ENCODE data around the gene CEP95. TPM values are rescaled to one million over a fixed set of nuclear protein-coding genes. Genes with fewer than 3 reads are reported as not detected.
A peak's percentile ranks its signal among the peaks of the same experiment; 100 is the strongest.

Gene CEP95
- total and polyA plus RNA-seq, 2 of the 13 experiments (the other 11 are each of a cell fraction or from before 2014, with no cell fraction given) = 65.9 to 68.8 TPM

DNA sequence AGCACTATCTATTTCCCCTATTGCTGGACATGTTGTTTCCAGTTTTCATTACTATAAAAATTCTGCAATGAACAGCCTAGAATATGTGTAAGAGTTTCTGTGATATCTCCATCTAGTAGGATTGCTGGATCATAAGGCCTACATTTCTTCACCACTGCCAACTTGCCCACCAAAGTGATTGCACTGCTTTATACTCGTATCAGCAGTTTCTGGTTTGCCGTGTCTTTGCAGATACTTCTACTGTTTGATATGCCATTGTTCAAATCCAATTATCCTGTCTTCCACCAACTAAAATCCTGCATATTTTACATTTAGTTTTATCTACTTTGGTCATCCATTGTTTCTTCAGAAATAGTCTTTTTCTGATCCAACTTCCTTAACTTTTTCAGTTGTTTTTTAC is 21.1 kb downstream of the CEP95 start:
- H3K79me2 ChIP-seq (ENCODE audit: insufficient read depth, low read length) = no peaks in the 10 kb centered on the region
- ChIA-PET POLR2A (no interaction called here), CTCF (ENCODE audit: low intra/inter-chr PET ratio, low total read pairs) (no interaction called here)
- no peak overlapping the region for H3K4me3 ChIP-seq (replicated peaks in 1 of 3; ENCODE audit: insufficient read depth in 1 of 3, low read depth in 2 of 3, low read length in 3 of 3)
- no peaks in the 10 kb centered on the region for H3K4me1 ChIP-seq (ENCODE audit: insufficient read depth, low read length)
- H4K20me1 ChIP-seq (ENCODE audit: insufficient read depth, low read length) = no peaks in the 10 kb centered on the region
- H3K36me3 ChIP-seq (replicated peaks in 1 of 2; ENCODE audit: control insufficient read depth in 1 of 2, insufficient read depth in 2 of 2, low read length in 2 of 2) = peaks cover 34 to 86% of the 10 kb centered on the region in 2 experiments
- BruUV-seq (replicated peaks) = no TSS peak
- TF ChIP-seq MAFK (conservative IDR thresholded peaks at IDR 0.05 in 1 of 2, IDR thresholded peaks at IDR 0.05 in 1 of 2; ENCODE audit: low read length in 2 of 2) = peak; percentile 55 to 74; a peak in 3 of 4 replicates
- no peak for TF ChIP-seq ZNF629 (CRISPR knock-in tag; conservative IDR thresholded peaks at IDR 0.05)
- no peak for TF ChIP-seq ADNP (CRISPR knock-in tag; IDR thresholded peaks at IDR 0.05)
- TF ChIP-seq MAFF (IDR thresholded peaks at IDR 0.05; ENCODE audit: low read depth, low read length) = peak; percentile 56; the same call in 1 of the 2 replicates
- TF ChIP-seq KDM5B (CRISPR knock-in tag; IDR thresholded peaks at IDR 0.05; ENCODE audit: borderline replicate concordance) = no peak
- H3K9me3 ChIP-seq (ENCODE audit: low read length) = no peaks in the 10 kb centered on the region
- no peak for DNase-seq (ENCODE audit: low spot score)
- H2AFZ ChIP-seq (ENCODE audit: low read length) = no peak overlapping the region
- intact Hi-C loops (cut with micrococcal nuclease; ENCODE audit: unreplicated experiment) (no loop called here), in situ Hi-C loops (cut with HindIII; ENCODE audit: extremely low pct_ligation_motif_present, low pct_unique_long_range_greater_than_20kb) (loop anchor here (25.0 kb wide), 1 partner anchor 109 kb away; no protein-coding TSS in a partner anchor)
- H3K4me2 ChIP-seq (ENCODE audit: low read depth, low read length) = no peak overlapping the region
- WGBS (ENCODE audit: low lambda C conversion rate) = 99% methylated on average over 2 of the region's 2 CpGs
- H3K27ac ChIP-seq (ENCODE audit: extremely low read length, insufficient read depth, low read length) = no peak overlapping the region
- FAIRE-seq = no peak
- no peaks in the 10 kb centered on the region for H3K27me3 ChIP-seq (ENCODE audit: control insufficient read depth in 1 of 2, insufficient read depth in 2 of 2, low read length in 2 of 2)
- no peak for ATAC-seq
- H3K9ac ChIP-seq (ENCODE audit: insufficient read depth, low read depth, low read length) = no peak overlapping the region

DNA sequence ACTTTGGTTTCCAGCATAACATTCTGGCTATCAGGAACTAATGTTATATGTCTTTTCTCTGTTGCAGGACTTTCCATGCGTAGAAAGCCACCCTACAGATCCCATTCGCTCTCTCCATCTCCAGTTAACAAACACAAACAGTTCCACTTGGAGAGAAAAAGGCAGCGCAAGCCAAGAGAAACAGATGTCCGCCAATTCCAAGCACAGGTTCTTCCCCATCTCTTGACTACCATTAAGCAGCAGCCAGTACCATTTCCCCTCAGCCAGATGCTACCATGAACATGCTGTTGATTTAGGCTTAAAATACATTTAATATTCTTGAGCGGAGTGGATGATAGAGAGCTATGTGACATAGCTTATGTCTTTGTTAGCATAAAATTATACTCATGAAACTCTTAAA is 22.4 kb downstream of the CEP95 start:
- ChIA-PET POLR2A (no interaction called here), CTCF (ENCODE audit: low intra/inter-chr PET ratio, low total read pairs) (no interaction called here)
- Histone ChIP-seq H3K9ac (ENCODE audit: insufficient read depth, low read depth, low read length) (no peak overlapping the region), H3K27ac (ENCODE audit: extremely low read length, insufficient read depth, low read length) (no peak overlapping the region), H3K36me3 (replicated peaks in 1 of 2; ENCODE audit: control insufficient read depth in 1 of 2, insufficient read depth in 2 of 2, low read length in 2 of 2) (peaks cover 37 to 88% of the 10 kb centered on the region in 2 experiments), H3K9me3 (ENCODE audit: low read length) (no peaks in the 10 kb centered on the region), H2AFZ (ENCODE audit: low read length) (no peak overlapping the region), H3K4me1 (ENCODE audit: insufficient read depth, low read length) (no peaks in the 10 kb centered on the region), H3K4me2 (ENCODE audit: low read depth, low read length) (no peak overlapping the region), H3K27me3 (ENCODE audit: control insufficient read depth in 1 of 2, insufficient read depth in 2 of 2, low read length in 2 of 2) (no peaks in the 10 kb centered on the region), H3K4me3 (replicated peaks in 1 of 3; ENCODE audit: insufficient read depth in 1 of 3, low read depth in 2 of 3, low read length in 3 of 3) (no peak overlapping the region), H3K79me2 (ENCODE audit: insufficient read depth, low read length) (no peaks in the 10 kb centered on the region), H4K20me1 (ENCODE audit: insufficient read depth, low read length) (no peaks in the 10 kb centered on the region)
- intact Hi-C loops (cut with micrococcal nuclease; ENCODE audit: unreplicated experiment) (no loop called here), in situ Hi-C loops (cut with HindIII; ENCODE audit: extremely low pct_ligation_motif_present, low pct_unique_long_range_greater_than_20kb) (loop anchor here (25.0 kb wide), 1 partner anchor 108 kb away; no protein-coding TSS in a partner anchor)
- no peak for FAIRE-seq
- ATAC-seq = no peak
- DNase-seq (ENCODE audit: low spot score) = no peak
- TF ChIP-seq ARID2 (CRISPR knock-in tag; IDR thresholded peaks at IDR 0.05; ENCODE audit: borderline replicate concordance) (0 out of 2 replicates have a peak, but pooled peaks have one; percentile 21), NCOA5 (CRISPR knock-in tag; IDR thresholded peaks at IDR 0.05) (no peak), GTF3A (CRISPR knock-in tag; conservative IDR thresholded peaks at IDR 0.05) (no peak), MLX (CRISPR knock-in tag; IDR thresholded peaks at IDR 0.05) (no peak), REST (IDR thresholded peaks at IDR 0.05; ENCODE audit: borderline replicate concordance in 1 of 2, low read depth in 1 of 2, low read length in 2 of 2) (no peak), ARID3A (IDR thresholded peaks at IDR 0.05; ENCODE audit: low read depth, low read length) (no peak), HNRNPUL1 (IDR thresholded peaks at IDR 0.05; ENCODE audit: low read depth, low read length) (no peak), U2AF2 (IDR thresholded peaks at IDR 0.05; ENCODE audit: low read depth, low read length) (no peak)
- 96% methylated on average over 5 of the region's 5 CpGs for WGBS (ENCODE audit: low lambda C conversion rate)
- no TSS peak for BruUV-seq (replicated peaks)

All from HepG2 (cell line).